Activated T-helper 1 cell treated with anti-CD3 and anti-CD28 coated beads, Interleukin-12 subunit alpha, Interleukin-12 subunit beta, Interleukin-2, Interleukin-4 antibody, amounts not matched to agents 30 ng/mL and 10 ng/mL and 1 ng/mL, durations not matched to agents 14 hours and 24 hours and 36 hours (primary cell): Measurements from ENCODE around the gene ABCC12. TPM values are rescaled to one million over a fixed set of nuclear protein-coding genes. Genes with fewer than 3 reads are reported as not detected.
A peak's percentile ranks its signal among the peaks of the same experiment; 100 is the strongest.

Source experiments
- DNase-seq: peaks from one replicate; pipeline ENCODE4 v3.0.0; 2021; ENCODE audit warnings: low spot score
- H3K27ac Mint-ChIP-seq: one replicate; pipeline ENCODE4 v1.8.0; 2021; ENCODE audit warnings: mild to moderate bottlenecking, mixed read lengths
- H3K27me3 Mint-ChIP-seq: one replicate; pipeline ENCODE4 v1.8.0; 2022; ENCODE audit warnings: mild to moderate bottlenecking, moderate library complexity, mixed read lengths; ENCODE audit not compliant: insufficient read depth
- H3K36me3 Mint-ChIP-seq: one replicate; pipeline ENCODE4 v1.8.0; 2021; ENCODE audit warnings: low read depth, mixed read lengths
- H3K4me1 Mint-ChIP-seq: one replicate; pipeline ENCODE4 v1.8.0; 2021; ENCODE audit warnings: low read depth, mixed read lengths
- H3K4me3 Mint-ChIP-seq: one replicate; pipeline ENCODE4 v1.8.0; 2021; ENCODE audit warnings: mild to moderate bottlenecking, moderate library complexity, mixed read lengths
- H3K9me3 Mint-ChIP-seq: one replicate; pipeline ENCODE4 v1.8.0; 2021; ENCODE audit warnings: mixed read lengths
- intact Hi-C: fragments of 100-400 bp; cut with micrococcal nuclease; formaldehyde crosslinking; loops from one replicate; pipeline ENCODE4 v1.15.1; 2024
- total RNA-seq: library from RNA; stranded (reverse); gene quantifications from 2 replicates; pipeline ENCODE4 v1.2.3, GENCODE V29; 2022

ABCC12 gene
- total RNA-seq = not detected in 2 replicates

- H3K27ac Mint-ChIP-seq = peak within 1 kb of the TSS; percentile 31
- intact Hi-C loops = loop anchor here (1.0 to 5.0 kb wide), 6 partner anchors 9 to 1469 kb away; partner anchors contain the start of genes ORC6 and VPS35
These were observed at the start of gene ABCC12 for GRCh38 chr16:48155926-48156789. TSS of gene ABCC12 (minus strand) at chr16:48155993. CDS start at chr16:48146424, 9,569 bp downstream.

GRCh38 chr16:48204825-48205151, 49.0 kb upstream of the ABCC12 start:
- H3K4me3 Mint-ChIP-seq = no peak overlapping the region
- no peaks in the 10 kb centered on the region for H3K9me3 Mint-ChIP-seq
- H3K27ac Mint-ChIP-seq = no peak overlapping the region
- DNase-seq = no peak
- H3K27me3 Mint-ChIP-seq = no peaks in the 10 kb centered on the region
- no peaks in the 10 kb centered on the region for H3K4me1 Mint-ChIP-seq
- intact Hi-C loops = no loop called here
- H3K36me3 Mint-ChIP-seq = no peaks in the 10 kb centered on the region

More at GRCh38 chr16:48155926-48156789, at the start of gene ABCC12:
- DNase-seq = no peak
- Mint-ChIP-seq H3K27me3 (peaks cover 11% of the 10 kb centered on the region), H3K4me1 (peaks cover 29% of the 10 kb centered on the region), H3K4me3 (no peak within 1 kb of the TSS), H3K9me3 (no peaks in the 10 kb centered on the region), H3K36me3 (no peaks in the 10 kb centered on the region)

- peaks cover 2% of the 10 kb centered on the region for H3K27me3 Mint-ChIP-seq
- H3K36me3 Mint-ChIP-seq = no peaks in the 10 kb centered on the region
- no peak for DNase-seq
- intact Hi-C loops = no loop called here
- H3K27ac Mint-ChIP-seq = no peak overlapping the region
- no peaks in the 10 kb centered on the region for H3K9me3 Mint-ChIP-seq
- no peaks in the 10 kb centered on the region for H3K4me1 Mint-ChIP-seq
- no peak overlapping the region for H3K4me3 Mint-ChIP-seq
These were observed 48.4 kb upstream of the ABCC12 start for GRCh38 chr16:48203974-48204824.

- no peak for DNase-seq
- Mint-ChIP-seq H3K36me3 (no peaks in the 10 kb centered on the region), H3K4me1 (no peaks in the 10 kb centered on the region), H3K27ac (no peak overlapping the region), H3K27me3 (peaks cover 2% of the 10 kb centered on the region), H3K4me3 (no peak overlapping the region), H3K9me3 (no peaks in the 10 kb centered on the region)
- intact Hi-C loops = no loop called here
These were observed 45.9 kb upstream of the ABCC12 start for GRCh38 chr16:48201515-48202201.

- no peaks in the 10 kb centered on the region for H3K36me3 Mint-ChIP-seq
- no peak overlapping the region for H3K4me3 Mint-ChIP-seq
- H3K27ac Mint-ChIP-seq = no peak overlapping the region
- H3K4me1 Mint-ChIP-seq = no peaks in the 10 kb centered on the region
- no peak for DNase-seq
- H3K9me3 Mint-ChIP-seq = no peaks in the 10 kb centered on the region
- peaks cover 2% of the 10 kb centered on the region for H3K27me3 Mint-ChIP-seq
- intact Hi-C loops = no loop called here
These were observed 41.5 kb upstream of the ABCC12 start for GRCh38 chr16:48197294-48197693.

GRCh38 chr16:48194828-48195556, 39.2 kb upstream of the ABCC12 start:
- Mint-ChIP-seq H3K4me1 (no peaks in the 10 kb centered on the region), H3K36me3 (no peaks in the 10 kb centered on the region), H3K4me3 (no peak overlapping the region), H3K9me3 (no peaks in the 10 kb centered on the region), H3K27me3 (peaks cover 2% of the 10 kb centered on the region), H3K27ac (no peak overlapping the region)
- intact Hi-C loops = no loop called here
- no peak for DNase-seq

GRCh38 chr16:48193846-48194245, 38.1 kb upstream of the ABCC12 start:
- intact Hi-C loops = no loop called here
- no peaks in the 10 kb centered on the region for H3K9me3 Mint-ChIP-seq
- no peak overlapping the region for H3K4me3 Mint-ChIP-seq
- no peak for DNase-seq
- no peak overlapping the region for H3K27ac Mint-ChIP-seq
- H3K27me3 Mint-ChIP-seq = no peaks in the 10 kb centered on the region
- no peaks in the 10 kb centered on the region for H3K36me3 Mint-ChIP-seq
- H3K4me1 Mint-ChIP-seq = peaks cover under 1% of the 10 kb centered on the region

GRCh38 chr16:48188449-48189102, 32.8 kb upstream of the ABCC12 start:
- Mint-ChIP-seq H3K4me1 (peaks cover 10% of the 10 kb centered on the region), H3K4me3 (no peak overlapping the region), H3K27ac (no peak overlapping the region), H3K27me3 (peaks cover 3% of the 10 kb centered on the region), H3K9me3 (no peaks in the 10 kb centered on the region), H3K36me3 (no peaks in the 10 kb centered on the region)
- intact Hi-C loops = no loop called here
- no peak for DNase-seq

GRCh38 chr16:48187779-48188178, 32.0 kb upstream of the ABCC12 start:
- no peaks in the 10 kb centered on the region for H3K36me3 Mint-ChIP-seq
- intact Hi-C loops = no loop called here
- peaks cover 3% of the 10 kb centered on the region for H3K27me3 Mint-ChIP-seq
- DNase-seq = no peak
- no peak overlapping the region for H3K27ac Mint-ChIP-seq
- no peak overlapping the region for H3K4me3 Mint-ChIP-seq
- H3K4me1 Mint-ChIP-seq = peaks cover 10% of the 10 kb centered on the region
- no peaks in the 10 kb centered on the region for H3K9me3 Mint-ChIP-seq

GRCh38 chr16:48184681-48185080, 28.9 kb upstream of the ABCC12 start:
- Mint-ChIP-seq H3K36me3 (no peaks in the 10 kb centered on the region), H3K4me1 (peaks cover 10% of the 10 kb centered on the region), H3K4me3 (no peak overlapping the region), H3K27me3 (peaks cover 3% of the 10 kb centered on the region), H3K9me3 (no peaks in the 10 kb centered on the region), H3K27ac (no peak overlapping the region)
- intact Hi-C loops = no loop called here
- DNase-seq = no peak

GRCh38 chr16:48182979-48183537, 27.3 kb upstream of the ABCC12 start:
- no peak for DNase-seq
- intact Hi-C loops = no loop called here
- peaks cover 2% of the 10 kb centered on the region for H3K4me1 Mint-ChIP-seq
- H3K4me3 Mint-ChIP-seq = no peak overlapping the region
- no peaks in the 10 kb centered on the region for H3K9me3 Mint-ChIP-seq
- H3K27ac Mint-ChIP-seq = no peak overlapping the region
- H3K36me3 Mint-ChIP-seq = no peaks in the 10 kb centered on the region
- H3K27me3 Mint-ChIP-seq = peaks cover 3% of the 10 kb centered on the region
